ENCODE data around the gene ZFX.

The ZFX gene

DNA sequence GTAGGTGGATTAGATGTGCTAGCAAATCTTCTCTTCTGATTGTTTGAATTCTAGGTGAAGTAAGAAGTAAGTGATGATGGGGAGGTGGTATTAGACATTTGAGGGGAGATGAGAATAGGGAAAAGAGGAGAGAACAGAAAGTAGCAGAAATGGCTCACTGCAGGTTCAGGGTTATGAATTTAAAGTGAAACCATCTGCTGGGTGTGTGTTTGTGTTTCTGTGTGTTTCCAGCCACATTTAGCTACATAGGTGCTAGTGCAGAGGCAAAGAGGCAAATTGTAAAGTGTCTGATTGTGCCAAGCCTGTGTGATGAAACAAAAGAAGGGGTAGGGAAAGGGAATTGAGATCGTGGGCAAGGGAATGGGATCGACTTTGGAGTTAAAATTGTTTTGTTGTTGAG is 50.6 kb downstream of the ZFX start:
- in situ Hi-C loops (cut with MboI; ENCODE audit: low sequenced_read_pairs) = no loop called here

DNA sequence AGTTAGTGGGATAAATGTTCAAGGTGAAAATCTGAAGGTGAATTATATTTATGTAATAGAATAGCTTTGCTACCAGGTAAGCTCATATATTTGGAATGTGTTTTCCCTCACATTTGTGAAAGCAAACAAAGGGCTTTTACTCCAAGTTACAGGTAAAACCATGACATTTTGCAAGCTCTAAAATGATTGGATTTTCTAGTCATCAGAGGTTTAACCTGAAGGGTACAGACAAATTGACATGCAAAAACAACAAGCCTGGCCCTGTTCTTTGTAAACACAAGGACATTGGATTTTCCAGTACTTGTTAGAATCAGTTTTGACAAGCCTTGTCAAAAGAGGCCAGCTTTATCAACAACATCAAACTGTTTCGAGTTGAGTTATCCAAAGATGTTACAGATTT is 51.7 kb downstream of the ZFX start:
- in situ Hi-C loops (cut with MboI; ENCODE audit: low sequenced_read_pairs) = no loop called here

DNA sequence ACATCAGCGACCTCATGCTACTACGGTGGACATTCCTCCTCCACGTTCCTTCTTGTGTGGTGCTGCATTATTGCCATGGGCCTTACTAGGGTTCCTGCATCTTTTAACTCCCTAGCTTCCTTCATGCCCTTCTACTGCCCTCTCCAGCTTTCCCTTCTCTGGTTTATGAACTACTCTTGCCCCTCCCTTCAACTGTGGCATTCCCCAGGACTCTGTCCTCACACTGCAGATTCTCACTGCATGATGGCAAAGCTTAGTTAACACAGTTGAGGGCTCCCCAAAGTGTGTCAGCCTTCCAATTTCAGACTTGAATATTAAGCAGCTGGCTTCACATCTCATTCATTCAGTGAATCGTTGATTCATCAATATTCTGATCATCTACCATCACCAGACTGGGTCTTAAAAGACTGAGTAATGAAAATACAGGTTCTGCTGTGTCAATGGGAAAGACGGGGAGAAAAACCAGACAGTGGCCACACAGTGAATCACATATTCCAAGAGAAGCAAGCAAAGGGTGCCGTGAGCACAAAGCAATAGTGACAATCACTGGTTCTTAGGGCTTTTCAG is 53.0 kb downstream of the ZFX start:
- in situ Hi-C loops (cut with MboI; ENCODE audit: low sequenced_read_pairs) = no loop called here

DNA sequence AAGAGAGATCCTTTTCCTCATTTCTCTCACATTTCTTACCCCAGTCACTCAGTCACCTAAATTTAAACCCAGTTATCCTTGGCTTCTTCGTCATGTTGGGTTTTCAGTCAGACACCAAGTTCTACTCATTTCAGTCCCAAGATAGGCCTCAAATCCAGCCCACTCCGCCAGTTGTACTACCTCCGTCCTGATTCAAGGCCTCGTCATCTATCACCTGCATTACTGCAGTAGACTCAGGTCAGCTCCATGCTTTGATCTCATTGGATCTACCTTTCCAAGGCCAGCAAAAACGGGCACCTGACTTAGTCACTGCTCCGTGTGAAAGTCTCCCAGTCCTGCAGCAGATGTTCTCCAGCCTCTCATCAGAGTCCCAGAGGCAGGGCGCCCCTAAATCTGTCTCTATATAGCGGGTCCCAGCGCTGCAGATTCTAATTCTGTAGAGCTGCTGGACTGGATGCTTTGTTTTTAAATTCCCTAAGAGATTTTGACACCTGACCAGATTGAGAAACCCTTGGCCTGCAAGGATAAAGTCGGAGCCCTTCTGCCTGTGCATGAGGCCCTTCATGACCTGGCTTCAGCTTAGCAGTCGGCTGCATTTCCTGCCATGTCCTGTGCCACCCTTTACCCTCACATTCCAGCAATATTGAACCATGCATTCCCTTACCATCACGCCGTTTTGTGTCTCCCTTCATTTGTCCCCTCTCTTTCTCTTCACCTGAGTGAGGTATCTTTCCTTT is 53.7 kb downstream of the ZFX start:
- in situ Hi-C loops (cut with MboI; ENCODE audit: low sequenced_read_pairs) = no loop called here

DNA sequence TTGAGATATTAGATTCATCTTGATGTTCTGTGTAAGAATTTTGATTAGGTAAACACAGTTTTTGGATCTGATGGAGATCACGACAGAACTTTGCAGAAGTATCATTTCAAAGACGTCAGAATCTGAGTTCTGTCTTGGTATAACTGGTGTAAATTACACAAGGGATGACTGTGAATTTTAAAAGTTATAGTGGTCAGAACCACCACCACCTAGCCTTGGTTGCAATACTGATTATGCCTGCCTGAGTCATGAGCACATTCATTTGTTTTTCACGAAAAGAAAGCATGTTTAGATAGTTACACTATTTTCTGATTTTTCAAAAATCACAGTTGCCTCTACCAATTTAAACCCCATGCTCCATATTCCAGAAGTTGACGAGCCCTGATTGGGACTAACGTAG is 54.8 kb downstream of the ZFX start:
- in situ Hi-C loops (cut with MboI; ENCODE audit: low sequenced_read_pairs) = no loop called here

DNA sequence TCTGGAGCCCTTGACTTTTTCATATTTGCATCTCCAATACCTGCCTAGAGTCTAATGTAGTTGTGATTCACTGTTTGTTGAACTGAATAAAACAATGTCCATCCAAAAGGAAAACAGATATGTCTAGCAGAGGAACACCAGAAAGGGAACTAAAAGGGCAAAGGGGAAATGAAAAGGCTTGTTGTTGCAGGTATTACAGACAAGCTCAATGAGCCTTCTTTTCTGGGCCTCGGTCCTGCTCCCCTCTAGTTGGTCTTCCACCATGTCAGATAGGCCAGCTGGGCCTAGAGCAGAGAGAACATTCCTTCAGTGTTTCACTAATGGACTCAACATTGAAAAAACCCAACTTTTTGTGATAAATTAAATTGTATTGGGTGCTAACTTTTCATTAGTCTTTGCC is 55.4 kb downstream of the ZFX start:
- in situ Hi-C loops (cut with MboI; ENCODE audit: low sequenced_read_pairs) = no loop called here

DNA sequence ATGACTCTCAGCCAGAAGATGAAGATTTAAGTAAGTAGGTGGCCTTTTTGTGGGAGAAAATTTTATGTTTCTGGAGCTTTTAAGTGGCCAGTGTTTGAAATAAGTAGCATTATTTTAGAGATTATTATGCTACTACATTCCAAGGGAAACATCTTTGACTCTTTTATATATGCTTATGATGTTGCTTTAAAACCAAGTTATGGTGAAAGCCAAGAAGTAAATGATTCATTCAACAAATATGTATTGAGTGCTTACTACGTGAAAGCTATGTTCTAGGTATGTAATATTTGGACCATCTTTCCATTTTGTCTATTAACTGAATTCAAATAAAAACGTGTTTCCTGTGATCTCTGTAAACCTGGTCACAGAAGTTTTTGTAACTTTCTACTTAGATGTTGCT is 58.3 kb downstream of the ZFX start:
- in situ Hi-C loops (cut with MboI; ENCODE audit: low sequenced_read_pairs) = no loop called here

DNA sequence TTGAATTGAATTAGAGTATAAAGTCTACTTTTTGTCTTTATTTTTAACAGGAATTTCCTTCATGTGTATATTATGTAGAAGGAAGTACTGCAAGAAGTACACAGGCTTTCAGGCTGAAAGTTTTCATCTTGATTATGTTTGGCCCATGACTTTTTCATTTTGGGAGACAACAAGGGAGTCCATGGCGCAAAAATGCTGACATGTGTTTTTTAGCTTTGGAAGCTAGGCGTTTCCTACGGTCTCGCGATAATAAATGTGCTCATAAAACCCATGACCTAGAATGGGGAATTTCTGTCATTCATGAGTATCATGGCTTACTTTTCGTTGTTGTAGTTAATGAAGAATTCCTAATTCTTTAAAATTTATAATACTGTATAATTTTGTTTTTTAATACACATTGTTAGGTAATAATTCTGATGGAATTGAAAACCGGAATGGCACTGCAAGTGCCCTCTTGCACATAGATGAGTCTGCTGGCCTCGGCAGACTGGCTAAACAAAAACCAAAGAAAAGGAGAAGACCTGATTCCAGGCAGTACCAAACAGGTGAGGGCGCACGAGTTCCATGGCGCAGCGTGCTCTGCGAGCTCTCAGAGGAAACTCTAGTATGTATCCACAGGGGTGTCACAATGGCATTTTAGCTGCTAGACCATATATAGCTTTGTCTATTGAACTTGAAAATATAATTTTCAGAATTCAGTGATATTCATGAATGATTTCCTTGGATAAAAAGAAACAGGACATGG is 59.1 kb downstream of the ZFX start:
- in situ Hi-C loops (cut with MboI; ENCODE audit: low sequenced_read_pairs) = no loop called here

DNA sequence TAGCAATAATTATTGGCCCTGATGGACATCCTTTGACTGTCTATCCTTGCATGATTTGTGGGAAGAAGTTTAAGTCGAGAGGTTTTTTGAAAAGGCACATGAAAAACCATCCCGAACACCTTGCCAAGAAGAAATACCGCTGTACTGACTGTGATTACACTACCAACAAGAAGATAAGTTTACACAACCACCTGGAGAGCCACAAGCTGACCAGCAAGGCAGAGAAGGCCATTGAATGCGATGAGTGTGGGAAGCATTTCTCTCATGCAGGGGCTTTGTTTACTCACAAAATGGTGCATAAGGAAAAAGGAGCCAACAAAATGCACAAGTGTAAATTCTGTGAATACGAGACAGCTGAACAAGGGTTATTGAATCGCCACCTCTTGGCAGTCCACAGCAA is 60.7 kb downstream of the ZFX start:
- in situ Hi-C loops (cut with MboI; ENCODE audit: low sequenced_read_pairs) = no loop called here

DNA sequence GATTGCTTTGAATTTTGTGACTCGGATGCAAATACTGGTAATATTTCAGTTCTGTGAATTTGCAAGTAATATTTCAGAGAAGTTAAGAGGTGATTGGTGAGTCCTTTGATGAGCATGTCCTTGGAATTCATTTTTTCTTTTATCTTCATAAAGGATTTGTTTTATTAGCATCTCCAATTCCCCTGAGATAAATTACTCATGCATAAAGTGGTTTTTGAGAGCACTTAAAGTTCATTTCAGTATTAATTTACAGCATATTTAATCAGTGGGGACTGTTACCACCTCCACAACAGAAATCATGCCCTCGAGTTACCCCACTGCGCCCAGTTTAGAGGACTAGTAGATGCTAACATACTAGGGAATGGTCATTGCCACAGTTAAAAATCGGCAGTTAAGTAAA is 65.0 kb downstream of the ZFX start:
- in situ Hi-C loops (cut with MboI; ENCODE audit: low sequenced_read_pairs) = no loop called here

DNA sequence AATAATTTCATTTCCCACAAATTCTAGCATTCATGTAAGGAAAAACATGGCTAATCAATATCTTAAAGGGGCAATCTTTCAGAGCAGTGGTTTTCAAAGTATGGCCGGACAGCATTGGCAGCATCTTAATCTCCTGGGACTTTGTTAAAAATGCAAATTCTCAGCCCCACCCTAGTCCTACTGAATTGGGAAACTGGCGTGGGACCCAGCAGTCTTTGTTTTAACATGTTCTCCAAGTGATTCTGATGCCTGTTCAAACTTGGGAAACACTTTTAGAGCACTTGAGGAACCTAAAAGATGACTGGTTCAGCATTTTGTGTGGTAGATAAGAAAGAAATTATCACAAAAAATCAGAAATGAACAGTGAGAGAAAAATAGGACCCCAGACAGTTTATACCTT is 65.7 kb downstream of the ZFX start:
- in situ Hi-C loops (cut with MboI; ENCODE audit: low sequenced_read_pairs) = no loop called here

DNA sequence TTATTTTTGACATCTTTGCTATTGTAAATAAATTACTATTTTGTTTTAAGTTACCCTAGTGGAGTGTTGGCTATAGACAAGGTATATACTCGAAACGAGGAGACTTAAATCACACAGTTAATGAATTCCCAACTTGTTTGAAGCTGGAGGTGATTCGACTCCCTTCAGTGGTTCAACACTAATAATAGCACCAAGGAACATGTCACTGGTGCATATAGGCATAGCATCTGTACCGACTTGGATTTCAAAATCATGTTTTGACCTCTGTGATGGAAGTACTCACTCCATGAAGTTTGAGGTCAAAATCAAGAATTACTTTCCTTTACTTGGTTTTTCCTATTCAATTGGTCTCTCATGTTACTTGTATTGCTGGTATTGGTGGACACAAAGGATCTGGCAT is 66.5 kb downstream of the ZFX start:
- in situ Hi-C loops (cut with MboI; ENCODE audit: low sequenced_read_pairs) = no loop called here

DNA sequence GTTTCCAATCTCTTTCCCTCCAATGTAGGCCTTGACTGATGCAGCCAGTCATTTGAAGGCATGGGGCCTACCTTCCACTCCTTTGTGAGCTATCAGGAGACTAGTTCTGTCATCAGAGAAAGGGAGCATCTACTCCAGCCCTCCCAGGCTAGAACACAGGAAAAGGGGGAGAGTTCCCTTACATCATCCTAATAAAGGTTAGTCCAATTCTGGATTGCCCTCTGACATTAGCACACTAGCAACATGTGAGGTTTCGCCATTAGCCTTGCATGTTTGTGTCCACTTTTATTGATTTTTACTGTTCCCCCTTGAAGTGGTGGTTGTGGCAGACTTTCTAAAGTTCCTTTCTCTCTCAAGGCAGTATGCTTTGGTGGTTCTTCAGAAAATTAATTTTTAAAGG is 67.3 kb downstream of the ZFX start:
- in situ Hi-C loops (cut with MboI; ENCODE audit: low sequenced_read_pairs) = no loop called here

DNA sequence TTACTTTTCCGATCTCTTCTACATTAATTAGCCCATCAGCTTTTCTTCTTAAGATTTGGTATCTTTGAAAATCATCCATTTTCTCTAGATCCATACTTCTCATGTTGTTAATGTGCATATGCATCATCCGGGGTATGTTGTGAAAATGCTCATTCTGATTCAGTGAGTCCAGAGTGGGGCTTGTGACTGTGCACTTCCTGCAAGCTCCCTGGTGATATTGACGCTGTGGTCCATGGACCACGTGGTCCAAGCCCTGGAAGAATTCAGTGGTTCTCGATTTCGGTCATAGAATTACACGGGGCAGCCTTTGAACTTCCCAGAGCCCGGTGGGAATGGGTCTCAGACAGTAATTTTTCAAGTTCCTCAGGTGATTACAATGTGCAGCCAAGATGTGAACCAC is 69.8 kb downstream of the ZFX start:
- in situ Hi-C loops (cut with MboI; ENCODE audit: low sequenced_read_pairs) = no loop called here

DNA sequence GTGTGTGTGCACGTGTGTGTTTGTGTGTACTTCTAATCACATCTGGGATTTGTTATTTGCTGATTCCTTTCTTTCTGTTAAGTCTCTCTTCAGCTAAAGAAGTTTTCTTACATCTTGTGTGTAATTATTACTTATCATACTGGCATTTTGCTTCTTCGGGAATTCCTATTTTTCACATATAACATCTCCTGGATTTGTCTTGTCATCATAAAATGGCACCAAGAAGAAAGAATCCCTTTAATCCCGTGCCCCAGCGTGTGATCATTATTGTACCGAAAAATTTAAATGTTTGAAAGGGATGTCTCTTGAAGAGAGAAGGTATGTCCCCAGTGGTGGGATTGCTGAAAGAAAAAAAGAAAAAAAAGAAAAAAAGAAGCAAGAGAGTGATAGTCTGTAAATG is 72.3 kb downstream of the ZFX start:
- in situ Hi-C loops (cut with MboI; ENCODE audit: low sequenced_read_pairs) = no loop called here

DNA sequence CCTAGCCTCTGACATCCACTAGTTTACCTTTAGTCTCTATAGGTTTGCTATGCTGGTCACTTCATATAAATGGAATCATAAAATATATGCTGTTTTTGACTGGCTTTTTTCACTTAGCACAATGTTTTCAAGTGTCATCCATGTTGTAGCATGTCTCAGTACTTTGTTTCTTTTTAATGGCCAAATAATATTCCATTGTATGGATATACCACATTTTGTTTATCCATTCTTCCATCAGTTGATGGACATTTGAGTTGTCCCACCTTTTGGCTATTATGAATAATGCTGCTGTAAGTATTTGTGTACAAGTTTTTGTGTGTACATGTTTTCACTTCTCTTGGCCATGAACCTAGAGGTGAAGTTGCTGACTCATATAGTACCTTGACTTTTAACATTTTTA is 75.7 kb downstream of the ZFX start:
- in situ Hi-C loops (cut with MboI; ENCODE audit: low sequenced_read_pairs) = loop anchor here (25.0 kb wide), 1 partner anchor 138 kb away; no protein-coding TSS in a partner anchor

DNA sequence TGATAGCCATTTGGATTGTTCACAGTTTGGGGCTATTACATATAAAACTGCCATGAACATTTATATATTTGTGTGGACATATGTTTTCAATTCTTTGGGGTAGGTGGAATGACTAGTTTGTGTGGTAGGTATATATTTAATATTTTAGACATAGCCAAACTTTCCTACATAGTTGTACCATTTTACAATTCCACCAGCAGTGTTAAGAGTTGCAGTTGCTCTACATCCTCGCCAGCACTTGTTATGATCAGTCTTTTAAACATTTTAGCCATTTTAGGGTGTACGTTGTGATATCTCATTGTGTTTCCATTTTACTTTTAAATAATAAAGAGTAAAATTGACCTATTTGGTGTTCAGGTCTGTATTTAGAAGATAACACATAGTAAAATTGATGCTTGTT is 76.6 kb downstream of the ZFX start:
- in situ Hi-C loops (cut with MboI; ENCODE audit: low sequenced_read_pairs) = loop anchor here (25.0 kb wide), 1 partner anchor 139 kb away; no protein-coding TSS in a partner anchor

DNA sequence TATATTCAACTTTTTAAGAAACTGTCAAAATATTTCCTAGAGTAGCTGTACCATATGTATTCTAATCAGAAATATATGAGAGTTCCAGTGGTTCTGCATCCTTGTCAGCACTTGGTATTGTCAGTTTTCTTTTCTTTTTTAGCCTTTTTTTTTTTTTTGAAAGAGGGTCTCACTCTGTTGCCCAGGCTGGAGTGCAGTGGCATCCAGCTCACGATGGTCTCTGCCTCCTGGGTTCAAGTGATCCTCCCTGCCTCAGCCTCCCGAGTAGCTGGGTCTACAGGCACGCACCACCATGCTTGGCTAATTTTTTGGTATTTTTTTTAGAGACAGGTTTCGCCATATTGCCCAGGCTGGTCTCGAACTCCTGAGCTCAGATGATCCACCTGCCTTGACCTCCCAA is 79.1 kb downstream of the ZFX start:
- in situ Hi-C loops (cut with MboI; ENCODE audit: low sequenced_read_pairs) = loop anchor here (25.0 kb wide), 1 partner anchor 141 kb away; no protein-coding TSS in a partner anchor

DNA sequence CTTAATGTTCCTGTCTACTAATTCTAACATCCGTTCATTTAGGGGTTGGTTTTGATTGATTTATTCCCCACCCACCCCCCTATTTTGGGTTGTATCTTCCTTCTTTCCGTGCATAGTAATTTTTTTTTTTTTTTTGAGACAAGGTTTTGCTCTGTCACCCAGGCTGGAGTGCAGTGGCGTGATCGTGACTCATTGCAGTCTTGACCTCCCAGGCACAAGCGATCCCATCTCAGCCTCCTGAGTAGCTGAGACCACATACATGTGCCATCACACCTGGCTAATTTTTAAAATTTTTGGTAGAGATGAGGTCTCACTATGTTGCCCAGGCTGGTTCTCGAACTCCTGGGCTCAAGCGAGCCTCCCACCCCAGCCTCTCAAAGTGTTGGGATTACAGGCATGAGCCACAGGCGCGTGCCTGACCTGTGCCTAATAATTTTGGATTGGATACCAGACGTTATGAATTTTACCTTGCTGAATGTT is 79.9 kb downstream of the ZFX start:
- in situ Hi-C loops (cut with MboI; ENCODE audit: low sequenced_read_pairs) = loop anchor here (25.0 kb wide), 1 partner anchor 142 kb away; no protein-coding TSS in a partner anchor

DNA sequence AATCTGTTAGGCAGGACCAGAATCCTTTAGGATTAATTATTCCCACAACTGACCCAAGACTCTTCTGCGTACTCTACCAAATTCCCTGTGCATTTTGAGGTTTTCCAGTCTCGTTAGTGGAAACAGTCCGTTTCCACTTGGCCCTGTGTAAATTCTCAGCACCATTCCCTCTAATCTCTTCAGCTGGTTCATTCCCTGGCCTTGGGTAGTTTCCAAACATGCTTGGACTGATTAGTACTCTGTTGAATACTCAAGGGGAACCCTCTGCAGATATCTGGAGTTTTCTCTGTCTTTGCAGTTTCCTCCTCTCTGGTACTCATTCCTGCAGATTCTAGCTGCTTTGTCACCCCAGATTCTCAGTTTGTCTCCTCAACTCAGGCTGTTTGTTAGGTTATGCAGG is 80.4 kb downstream of the ZFX start:
- in situ Hi-C loops (cut with MboI; ENCODE audit: low sequenced_read_pairs) = loop anchor here (25.0 kb wide), 1 partner anchor 143 kb away; no protein-coding TSS in a partner anchor

DNA sequence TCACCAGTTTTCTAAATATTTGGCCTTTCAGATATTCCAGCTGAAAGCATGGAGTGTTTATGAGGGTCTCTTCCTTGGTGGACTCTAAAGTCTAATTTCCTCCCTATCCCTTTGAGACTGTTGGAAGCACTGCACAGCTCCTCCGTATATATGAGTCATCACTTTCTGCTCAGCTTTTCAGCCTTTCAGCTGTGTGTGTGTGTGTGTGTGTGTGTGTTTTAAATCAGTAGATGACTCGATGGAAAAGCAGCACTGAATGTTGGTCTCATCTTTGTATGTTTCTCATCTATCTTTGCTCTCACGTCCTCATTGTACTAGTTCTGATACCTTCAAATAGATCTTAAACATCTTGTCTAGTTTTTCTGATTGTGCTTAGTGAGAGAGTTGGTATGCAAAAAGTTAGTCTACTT is 81.6 kb downstream of the ZFX start:
- in situ Hi-C loops (cut with MboI; ENCODE audit: low sequenced_read_pairs) = loop anchor here (25.0 kb wide), 1 partner anchor 144 kb away; no protein-coding TSS in a partner anchor
